ENCODE data around the gene FARP2.

DNA sequence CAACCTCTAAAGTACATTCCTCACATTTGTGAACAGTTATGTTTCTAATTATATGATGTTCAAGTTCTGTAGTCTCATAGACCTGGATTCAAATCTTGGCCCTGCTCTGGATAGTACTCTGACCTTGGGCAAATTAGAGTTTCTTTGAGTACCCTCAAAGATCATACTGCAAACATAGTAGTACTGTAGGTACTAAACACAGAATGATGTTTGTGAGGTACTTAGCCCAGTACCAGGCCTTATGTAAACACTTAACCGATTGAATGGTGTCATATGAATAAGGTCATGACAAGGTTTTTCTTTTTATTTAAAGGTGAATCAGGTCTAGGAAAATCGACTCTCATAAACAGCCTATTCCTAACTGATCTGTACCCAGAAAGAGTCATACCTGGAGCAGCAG lies 21.3 kb upstream of the FARP2 start:
- no peak for TF ChIP-seq POLR2A (IDR thresholded peaks at IDR 0.05)
- TF ChIP-seq, protein P1, sequence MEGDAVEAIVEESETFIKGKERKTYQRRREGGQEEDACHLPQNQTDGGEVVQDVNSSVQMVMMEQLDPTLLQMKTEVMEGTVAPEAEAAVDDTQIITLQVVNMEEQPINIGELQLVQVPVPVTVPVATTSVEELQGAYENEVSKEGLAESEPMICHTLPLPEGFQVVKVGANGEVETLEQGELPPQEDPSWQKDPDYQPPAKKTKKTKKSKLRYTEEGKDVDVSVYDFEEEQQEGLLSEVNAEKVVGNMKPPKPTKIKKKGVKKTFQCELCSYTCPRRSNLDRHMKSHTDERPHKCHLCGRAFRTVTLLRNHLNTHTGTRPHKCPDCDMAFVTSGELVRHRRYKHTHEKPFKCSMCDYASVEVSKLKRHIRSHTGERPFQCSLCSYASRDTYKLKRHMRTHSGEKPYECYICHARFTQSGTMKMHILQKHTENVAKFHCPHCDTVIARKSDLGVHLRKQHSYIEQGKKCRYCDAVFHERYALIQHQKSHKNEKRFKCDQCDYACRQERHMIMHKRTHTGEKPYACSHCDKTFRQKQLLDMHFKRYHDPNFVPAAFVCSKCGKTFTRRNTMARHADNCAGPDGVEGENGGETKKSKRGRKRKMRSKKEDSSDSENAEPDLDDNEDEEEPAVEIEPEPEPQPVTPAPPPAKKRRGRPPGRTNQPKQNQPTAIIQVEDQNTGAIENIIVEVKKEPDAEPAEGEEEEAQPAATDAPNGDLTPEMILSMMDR (IDR thresholded peaks at IDR 0.05) = no peak
- no peak for TF ChIP-seq EP300 (IDR thresholded peaks at IDR 0.05)
